Suprapubic skin (tissue), 3 donors: ENCODE measurements around the gene RYR1.

Experiments used
- EP300 ChIP-seq: sonication (generic); formaldehyde crosslinking; IDR thresholded peaks from one replicate; pipeline ENCODE4 v1.6.1; 2017; ENCODE audit warnings: antibody characterized with exemption
- POLR2A ChIP-seq, 2 donors: fragments of 450-650 bp; IDR thresholded peaks; one replicate each; pipeline ENCODE4 v1.6.1; 2017; ENCODE audit warnings: antibody characterized with exemption in 2 of 2, mild to moderate bottlenecking in 2 of 2, moderate library complexity in 2 of 2
- TF ChIP-seq, protein P1 (sequence below), 2 donors: fragments of 200-600 bp in 1 of 2; fragments of 450-650 bp in 1 of 2; sonication (generic) in 1 of 2; IDR thresholded peaks; one replicate each; pipeline ENCODE4 v1.5.1; 2016 to 2019; ENCODE audit warnings: antibody characterized with exemption in 2 of 2, mild to moderate bottlenecking in 1 of 2, moderate library complexity in 1 of 2

DNA sequence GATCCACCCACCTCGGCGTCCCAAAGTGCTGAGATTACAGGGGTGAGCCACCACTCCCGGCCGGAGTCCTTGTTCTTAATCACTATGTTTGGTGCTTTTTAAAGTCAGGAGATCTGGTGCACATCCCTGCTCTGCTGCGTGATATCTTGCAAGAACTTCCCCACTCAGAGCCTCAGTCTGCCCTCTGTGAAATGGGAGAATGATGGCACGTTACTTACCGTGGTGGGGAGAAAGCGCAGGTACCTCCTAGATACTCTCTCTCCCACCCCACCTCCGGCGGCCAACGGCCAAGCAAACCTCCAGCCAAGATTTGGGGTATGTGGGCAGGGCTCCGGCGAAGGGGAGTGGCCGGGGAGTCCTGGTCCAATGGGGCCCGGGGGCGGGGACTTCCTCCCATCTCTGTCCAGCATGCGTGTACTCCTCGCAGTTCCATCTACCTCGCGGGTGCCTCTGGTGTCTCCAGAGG is at the start of gene RYR1:
- TF ChIP-seq, protein P1, sequence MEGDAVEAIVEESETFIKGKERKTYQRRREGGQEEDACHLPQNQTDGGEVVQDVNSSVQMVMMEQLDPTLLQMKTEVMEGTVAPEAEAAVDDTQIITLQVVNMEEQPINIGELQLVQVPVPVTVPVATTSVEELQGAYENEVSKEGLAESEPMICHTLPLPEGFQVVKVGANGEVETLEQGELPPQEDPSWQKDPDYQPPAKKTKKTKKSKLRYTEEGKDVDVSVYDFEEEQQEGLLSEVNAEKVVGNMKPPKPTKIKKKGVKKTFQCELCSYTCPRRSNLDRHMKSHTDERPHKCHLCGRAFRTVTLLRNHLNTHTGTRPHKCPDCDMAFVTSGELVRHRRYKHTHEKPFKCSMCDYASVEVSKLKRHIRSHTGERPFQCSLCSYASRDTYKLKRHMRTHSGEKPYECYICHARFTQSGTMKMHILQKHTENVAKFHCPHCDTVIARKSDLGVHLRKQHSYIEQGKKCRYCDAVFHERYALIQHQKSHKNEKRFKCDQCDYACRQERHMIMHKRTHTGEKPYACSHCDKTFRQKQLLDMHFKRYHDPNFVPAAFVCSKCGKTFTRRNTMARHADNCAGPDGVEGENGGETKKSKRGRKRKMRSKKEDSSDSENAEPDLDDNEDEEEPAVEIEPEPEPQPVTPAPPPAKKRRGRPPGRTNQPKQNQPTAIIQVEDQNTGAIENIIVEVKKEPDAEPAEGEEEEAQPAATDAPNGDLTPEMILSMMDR (IDR thresholded peaks at IDR 0.05), result no peak
- TF ChIP-seq EP300 (no peak), POLR2A (IDR thresholded peaks at IDR 0.05) (no peak)
